ENCODE measurements around the gene KIRREL3.

KIRREL3 gene

DNA sequence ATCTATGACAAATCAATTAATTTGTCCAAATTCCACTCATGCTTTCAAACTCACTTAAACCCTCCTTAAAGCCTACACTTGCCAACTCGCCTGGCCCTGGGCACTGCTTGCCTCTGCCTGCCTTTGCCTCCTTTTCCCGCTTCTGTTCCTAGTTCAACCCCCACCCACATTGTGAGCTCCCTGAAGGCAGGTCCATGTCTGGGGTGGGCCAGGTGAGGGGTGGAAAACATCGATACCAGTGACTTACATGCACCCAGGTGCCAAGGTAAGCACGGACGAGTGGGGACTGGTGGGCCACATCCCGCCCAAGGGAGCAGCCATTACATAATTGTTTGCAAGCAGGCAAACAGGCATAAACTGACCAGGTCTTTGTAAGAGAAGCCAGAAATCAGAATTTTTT lies 498.9 kb downstream of the KIRREL3 start:
- TF ChIP-seq, protein P1, sequence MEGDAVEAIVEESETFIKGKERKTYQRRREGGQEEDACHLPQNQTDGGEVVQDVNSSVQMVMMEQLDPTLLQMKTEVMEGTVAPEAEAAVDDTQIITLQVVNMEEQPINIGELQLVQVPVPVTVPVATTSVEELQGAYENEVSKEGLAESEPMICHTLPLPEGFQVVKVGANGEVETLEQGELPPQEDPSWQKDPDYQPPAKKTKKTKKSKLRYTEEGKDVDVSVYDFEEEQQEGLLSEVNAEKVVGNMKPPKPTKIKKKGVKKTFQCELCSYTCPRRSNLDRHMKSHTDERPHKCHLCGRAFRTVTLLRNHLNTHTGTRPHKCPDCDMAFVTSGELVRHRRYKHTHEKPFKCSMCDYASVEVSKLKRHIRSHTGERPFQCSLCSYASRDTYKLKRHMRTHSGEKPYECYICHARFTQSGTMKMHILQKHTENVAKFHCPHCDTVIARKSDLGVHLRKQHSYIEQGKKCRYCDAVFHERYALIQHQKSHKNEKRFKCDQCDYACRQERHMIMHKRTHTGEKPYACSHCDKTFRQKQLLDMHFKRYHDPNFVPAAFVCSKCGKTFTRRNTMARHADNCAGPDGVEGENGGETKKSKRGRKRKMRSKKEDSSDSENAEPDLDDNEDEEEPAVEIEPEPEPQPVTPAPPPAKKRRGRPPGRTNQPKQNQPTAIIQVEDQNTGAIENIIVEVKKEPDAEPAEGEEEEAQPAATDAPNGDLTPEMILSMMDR (IDR thresholded peaks at IDR 0.05; ENCODE audit: control insufficient read depth, insufficient read depth, low read depth, low read length, missing control alignments), result no peak

DNA sequence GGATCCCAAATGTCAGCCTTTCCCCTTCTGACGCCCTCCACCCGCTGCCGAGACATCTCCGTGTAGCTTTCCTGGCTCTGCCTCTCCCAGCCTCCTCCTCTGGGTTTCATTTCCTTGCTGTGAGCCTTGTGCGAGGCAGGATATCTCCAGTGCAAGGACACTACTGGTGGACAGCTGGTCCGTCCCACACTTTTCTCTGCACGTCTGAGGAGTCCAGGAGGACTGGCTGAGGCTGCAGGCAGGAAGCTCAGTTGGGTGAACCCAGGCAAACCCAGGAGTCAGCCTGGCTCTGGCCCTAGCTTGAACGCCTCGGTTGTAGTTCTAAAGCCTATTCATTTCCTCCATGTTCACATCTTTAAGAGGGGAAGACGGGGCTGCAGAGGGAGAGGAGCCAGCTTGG lies 499.6 kb downstream of the KIRREL3 start:
- DNase-seq (ENCODE audit: low read depth), result no peak
- no peak overlapping the region for H3K4me3 ChIP-seq (ENCODE audit: control insufficient read depth, low read depth, low read length)
- TF ChIP-seq, protein P1 (IDR thresholded peaks at IDR 0.05; ENCODE audit: control insufficient read depth, insufficient read depth, low read depth, low read length, missing control alignments), result no peak

More for the DNA sequence above, 498.9 kb downstream of the KIRREL3 start:
- no peak for DNase-seq (ENCODE audit: low read depth)
- H3K4me3 ChIP-seq (ENCODE audit: control insufficient read depth, low read depth, low read length), result no peak overlapping the region

DNA sequence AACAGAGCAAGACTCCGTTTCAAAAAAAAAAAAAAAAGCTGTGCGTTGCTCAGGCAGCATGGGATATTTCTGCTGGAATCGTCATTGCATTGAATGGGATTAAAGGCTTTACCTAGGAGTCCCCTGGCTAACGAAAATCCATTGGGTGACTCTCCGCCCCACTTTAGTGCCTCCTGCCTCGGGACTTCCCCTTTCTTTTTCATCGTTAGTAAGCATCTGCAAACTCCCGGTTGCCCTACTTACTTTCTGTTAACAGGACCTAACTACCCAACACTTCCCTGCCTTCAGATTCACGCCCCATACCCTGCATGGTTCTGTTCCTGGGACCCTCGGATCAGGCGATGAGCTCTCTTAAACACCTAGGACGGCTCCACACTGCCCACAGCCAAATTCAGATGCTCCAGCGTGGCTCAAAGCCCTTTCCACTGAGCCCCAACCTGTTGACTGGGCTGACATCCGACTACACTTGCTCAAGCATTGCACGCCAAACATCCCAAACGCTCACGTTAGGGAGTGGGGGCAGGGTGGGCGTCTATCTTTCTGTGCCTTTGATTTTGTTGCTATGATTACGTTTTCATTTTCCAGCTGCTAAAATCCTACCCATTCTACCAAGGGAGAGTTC lies 501.3 kb downstream of the KIRREL3 start:
- TF ChIP-seq, protein P1 (IDR thresholded peaks at IDR 0.05; ENCODE audit: control insufficient read depth, insufficient read depth, low read depth, low read length, missing control alignments), result no peak
- no peak overlapping the region for H3K4me3 ChIP-seq (ENCODE audit: control insufficient read depth, low read depth, low read length)
- DNase-seq (ENCODE audit: low read depth), result no peak

DNA sequence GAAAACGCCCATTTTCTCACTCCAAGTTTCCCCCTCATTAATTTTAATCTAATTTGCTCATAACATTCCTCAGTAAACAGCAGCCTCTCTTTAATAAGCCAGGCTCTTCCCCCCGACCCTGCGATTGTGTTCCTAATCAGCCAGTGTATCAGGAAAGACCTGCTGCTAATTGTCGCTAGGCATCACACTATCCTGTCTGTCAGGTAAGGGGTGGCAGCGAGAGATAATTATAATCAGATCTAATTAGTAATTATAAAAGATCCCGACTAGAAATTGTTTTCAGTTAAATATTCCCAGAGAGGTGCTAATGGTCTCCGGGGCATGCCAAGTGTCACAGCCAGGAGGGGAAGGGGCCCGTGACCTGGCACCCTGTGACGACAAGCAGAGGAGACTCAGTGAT lies 502.3 kb downstream of the KIRREL3 start:
- H3K4me3 ChIP-seq (ENCODE audit: control insufficient read depth, low read depth, low read length), result no peak overlapping the region
- DNase-seq (ENCODE audit: low read depth), result no peak
- TF ChIP-seq, protein P1 (IDR thresholded peaks at IDR 0.05; ENCODE audit: control insufficient read depth, insufficient read depth, low read depth, low read length, missing control alignments), result no peak

DNA sequence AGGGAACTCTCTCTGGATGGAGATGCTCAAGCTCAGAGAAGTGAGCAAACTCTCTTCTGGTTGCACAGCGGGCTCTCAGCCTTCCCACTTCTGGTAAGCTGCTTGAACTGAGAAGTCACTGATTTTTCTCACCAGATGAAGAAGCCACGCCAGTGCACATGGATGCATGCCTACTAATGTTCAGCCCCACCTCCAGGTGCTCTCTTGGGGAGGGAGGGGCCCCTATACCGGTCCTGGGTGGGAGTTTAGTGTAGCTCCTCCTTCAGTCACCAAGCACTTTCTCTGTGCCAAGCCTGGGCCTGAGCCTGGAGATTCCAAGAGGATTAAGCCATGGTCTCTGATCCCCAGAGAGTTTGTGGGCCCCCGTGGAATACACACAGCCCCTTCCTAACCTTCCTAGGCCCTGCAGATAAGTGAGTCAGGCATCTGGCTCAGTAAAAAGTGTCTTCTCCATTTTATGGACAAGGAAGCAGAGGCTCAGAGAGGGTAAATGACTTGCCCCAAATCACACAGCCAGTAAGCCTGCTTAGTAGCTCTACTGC lies 502.9 kb downstream of the KIRREL3 start:
- TF ChIP-seq, protein P1 (IDR thresholded peaks at IDR 0.05; ENCODE audit: control insufficient read depth, insufficient read depth, low read depth, low read length, missing control alignments), result no peak
- H3K4me3 ChIP-seq (ENCODE audit: control insufficient read depth, low read depth, low read length), result no peak overlapping the region
- no peak for DNase-seq (ENCODE audit: low read depth)

DNA sequence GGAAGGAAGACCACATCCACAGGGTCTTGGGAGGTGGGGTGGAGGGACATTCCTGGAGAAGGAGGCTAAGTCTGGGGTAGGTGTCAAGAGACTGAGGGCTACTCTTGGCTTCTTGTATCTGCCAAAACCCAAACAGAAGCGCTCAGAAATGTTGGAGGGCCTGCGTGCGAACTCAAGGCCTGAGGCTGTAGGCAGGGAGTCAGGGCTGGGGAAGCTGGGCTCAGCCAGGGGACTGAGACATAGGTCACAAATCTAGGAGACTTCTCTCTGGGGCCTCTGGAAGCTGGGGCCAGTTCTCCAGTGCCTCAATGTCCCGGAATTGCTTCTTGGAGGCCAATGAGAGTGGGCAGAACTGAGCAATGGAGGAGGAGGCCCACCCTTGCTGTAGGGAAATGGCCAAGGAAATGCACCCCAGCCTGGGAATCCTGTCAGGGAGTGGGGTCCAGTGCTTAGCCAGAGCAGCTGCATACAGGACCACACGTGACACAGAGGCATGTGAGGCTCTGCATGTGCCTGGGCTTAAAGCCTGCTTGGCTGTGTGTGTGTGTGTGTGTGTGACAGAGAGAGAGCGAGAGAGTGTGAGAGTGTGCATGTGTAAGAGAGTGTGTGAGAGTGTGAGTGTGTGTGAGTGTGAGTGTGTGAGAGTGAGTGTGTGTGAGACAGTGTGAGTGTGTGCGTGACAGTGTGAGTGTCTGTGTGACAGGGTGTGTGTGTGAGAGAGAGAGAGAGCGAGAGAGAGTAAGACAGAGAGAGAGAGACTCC lies 503.8 kb downstream of the KIRREL3 start:
- no peak for DNase-seq (ENCODE audit: low read depth)
- H3K4me3 ChIP-seq (ENCODE audit: control insufficient read depth, low read depth, low read length), result no peak overlapping the region
- TF ChIP-seq, protein P1 (IDR thresholded peaks at IDR 0.05; ENCODE audit: control insufficient read depth, insufficient read depth, low read depth, low read length, missing control alignments), result no peak
